Mucosa of stomach (tissue), 1 donor: Measurements from ENCODE around the gene OIT3.

Experiments
- H3K27me3 ChIP-seq: one replicate; pipeline ENCODE4 v1.7.0; 2013; ENCODE audit warnings: mild to moderate bottlenecking, low read length; ENCODE audit not compliant: control insufficient read depth, insufficient read depth
- H3K36me3 ChIP-seq: one replicate; pipeline ENCODE4 v1.7.0; 2013; ENCODE audit warnings: low read length; ENCODE audit not compliant: control insufficient read depth, insufficient read depth
- H3K4me1 ChIP-seq: one replicate; pipeline ENCODE4 v1.7.0; 2013; ENCODE audit warnings: mild to moderate bottlenecking, low read length; ENCODE audit not compliant: control insufficient read depth, insufficient read depth
- H3K4me3 ChIP-seq: one replicate; pipeline ENCODE4 v1.7.0; 2013; ENCODE audit warnings: low read length
- H3K9ac ChIP-seq: one replicate; pipeline ENCODE4 v1.7.0; 2013; ENCODE audit warnings: mild to moderate bottlenecking, low read length, moderate library complexity
- H3K9me3 ChIP-seq: one replicate; pipeline ENCODE4 v1.7.0; 2013; ENCODE audit warnings: mild to moderate bottlenecking, low read length, moderate library complexity; ENCODE audit not compliant: control insufficient read depth
- donor health status: Pancreatic carcinoma.

The OIT3 gene

GRCh38 chr10:72954596-72955554 lies 61.3 kb downstream of the OIT3 start, which contains the start of gene PLA2G12B:
Gene PLA2G12B (minus strand): TSS chr10:72954806. CDS start chr10:72954685, 121 bp downstream.
- H3K27me3 ChIP-seq = no peaks in the 10 kb centered on the region
- H3K9me3 ChIP-seq = no peaks in the 10 kb centered on the region
- no peak within 1 kb of the TSS for H3K4me3 ChIP-seq
- H3K9ac ChIP-seq = no peak within 1 kb of the TSS
- no peaks in the 10 kb centered on the region for H3K36me3 ChIP-seq
- H3K4me1 ChIP-seq = no peaks in the 10 kb centered on the region

DNA sequence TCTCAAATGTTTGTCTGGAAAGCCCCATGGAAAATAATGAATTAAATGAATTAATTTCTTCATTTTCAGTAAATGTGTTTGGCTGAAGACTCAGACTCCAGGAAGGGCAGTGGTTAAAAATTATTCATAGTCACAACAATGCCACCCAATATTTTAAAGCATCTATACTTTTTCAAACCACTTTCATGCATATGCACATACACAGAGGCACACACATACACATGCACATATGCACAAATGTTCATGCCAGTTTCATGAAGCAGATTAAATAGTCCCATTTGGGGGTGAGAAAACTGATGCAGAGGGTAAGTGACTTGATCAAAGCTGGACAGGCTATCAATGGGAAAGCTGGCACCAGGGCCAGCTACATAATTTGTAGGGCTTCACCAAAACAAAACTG lies 62.5 kb downstream of the OIT3 start:
- Histone ChIP-seq H3K4me1 (no peaks in the 10 kb centered on the region), H3K4me3 (no peak overlapping the region), H3K36me3 (no peaks in the 10 kb centered on the region), H3K9ac (no peak overlapping the region), H3K9me3 (no peaks in the 10 kb centered on the region), H3K27me3 (no peaks in the 10 kb centered on the region)

GRCh38 chr10:72976886-72977285 lies 83.3 kb downstream of the OIT3 start:
- Histone ChIP-seq H3K4me3 (no peak overlapping the region), H3K9ac (no peak overlapping the region), H3K9me3 (no peaks in the 10 kb centered on the region), H3K36me3 (no peaks in the 10 kb centered on the region), H3K4me1 (no peaks in the 10 kb centered on the region), H3K27me3 (no peaks in the 10 kb centered on the region)

DNA sequence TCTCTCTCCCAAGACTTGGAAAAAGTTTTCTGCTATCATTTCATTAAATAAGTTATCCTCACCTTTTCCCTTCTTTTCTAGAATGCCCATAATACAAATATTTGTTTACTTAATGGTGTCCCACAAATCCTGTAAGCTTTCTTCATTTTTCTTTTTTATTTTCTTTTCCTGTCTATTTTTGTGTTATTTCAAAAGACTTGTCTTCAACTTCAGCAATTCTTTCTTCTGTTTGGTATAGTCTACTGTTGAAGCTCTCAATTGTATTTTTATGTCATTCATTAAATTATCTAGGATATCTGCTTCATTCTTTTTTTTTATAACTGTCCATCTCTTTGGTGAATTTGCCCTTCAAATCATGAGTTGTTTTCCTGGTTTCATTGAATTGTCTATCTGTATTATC lies 86.2 kb downstream of the OIT3 start:
- Histone ChIP-seq H3K27me3 (no peaks in the 10 kb centered on the region), H3K4me1 (no peaks in the 10 kb centered on the region), H3K36me3 (no peaks in the 10 kb centered on the region), H3K9ac (no peak overlapping the region), H3K4me3 (no peak overlapping the region), H3K9me3 (no peaks in the 10 kb centered on the region)

- no peaks in the 10 kb centered on the region for H3K9me3 ChIP-seq
- no peak overlapping the region for H3K4me3 ChIP-seq
- no peak overlapping the region for H3K9ac ChIP-seq
- H3K4me1 ChIP-seq = no peaks in the 10 kb centered on the region
- H3K27me3 ChIP-seq = no peaks in the 10 kb centered on the region
- no peaks in the 10 kb centered on the region for H3K36me3 ChIP-seq
Measured at GRCh38 chr10:72980348-72980747, 86.8 kb downstream of the OIT3 start.

GRCh38 chr10:72981028-72981881 lies 87.7 kb downstream of the OIT3 start:
- Histone ChIP-seq H3K4me1 (no peaks in the 10 kb centered on the region), H3K9ac (no peak overlapping the region), H3K27me3 (no peaks in the 10 kb centered on the region), H3K9me3 (no peaks in the 10 kb centered on the region), H3K36me3 (no peaks in the 10 kb centered on the region), H3K4me3 (no peak overlapping the region)

GRCh38 chr10:72981882-72982529 lies 88.5 kb downstream of the OIT3 start:
- H3K36me3 ChIP-seq = no peaks in the 10 kb centered on the region
- H3K4me1 ChIP-seq = no peaks in the 10 kb centered on the region
- no peak overlapping the region for H3K9ac ChIP-seq
- no peaks in the 10 kb centered on the region for H3K27me3 ChIP-seq
- no peaks in the 10 kb centered on the region for H3K9me3 ChIP-seq
- H3K4me3 ChIP-seq = no peak overlapping the region
